Measurements from ENCODE around the gene ADAM15.

Gene ADAM15

DNA sequence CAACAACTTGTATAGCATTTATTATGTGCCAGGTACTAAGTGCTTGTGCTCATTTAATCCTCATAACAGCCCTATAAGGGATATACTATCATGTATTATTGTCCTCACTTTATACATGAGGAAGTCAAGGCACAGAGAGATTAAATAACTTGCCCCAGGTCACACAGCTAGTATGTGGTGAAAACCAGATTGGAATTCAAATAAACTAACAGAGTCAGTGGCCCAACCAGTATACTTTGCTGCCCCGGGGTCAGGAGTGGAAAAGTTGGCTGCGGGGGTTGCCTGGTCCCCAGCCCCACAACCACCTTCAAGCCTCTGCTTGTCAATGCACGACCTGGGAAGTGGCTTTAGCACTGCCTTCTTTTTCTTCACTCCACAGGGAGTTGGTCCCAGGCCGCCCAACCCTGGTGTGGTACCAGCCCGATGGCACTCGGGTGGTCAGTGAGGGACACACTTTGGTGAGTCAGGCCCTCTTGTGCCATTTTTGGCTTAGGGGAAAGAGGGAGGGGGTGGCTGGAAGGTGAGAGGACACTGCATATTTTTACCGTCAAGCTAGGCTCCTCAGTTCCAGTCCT is 2.5 kb downstream of the ADAM15 start:
- DNase-seq = no peak

DNA sequence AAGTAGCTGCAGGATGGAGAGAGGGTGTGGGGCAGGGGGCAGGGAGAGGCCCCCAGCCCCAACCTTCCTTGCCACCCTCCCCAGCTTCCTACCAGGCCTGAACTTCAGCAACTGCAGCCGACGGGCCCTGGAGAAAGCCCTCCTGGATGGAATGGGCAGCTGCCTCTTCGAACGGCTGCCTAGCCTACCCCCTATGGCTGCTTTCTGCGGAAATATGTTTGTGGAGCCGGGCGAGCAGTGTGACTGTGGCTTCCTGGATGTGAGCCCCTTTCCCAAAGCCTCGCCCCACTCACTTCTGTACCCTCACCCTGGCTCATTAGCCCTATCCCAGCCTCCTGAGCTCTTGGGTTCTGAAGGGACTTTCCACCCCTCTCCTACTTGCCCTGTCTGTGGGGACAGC is 6.0 kb downstream of the ADAM15 start:
- DNase-seq = no peak

DNA sequence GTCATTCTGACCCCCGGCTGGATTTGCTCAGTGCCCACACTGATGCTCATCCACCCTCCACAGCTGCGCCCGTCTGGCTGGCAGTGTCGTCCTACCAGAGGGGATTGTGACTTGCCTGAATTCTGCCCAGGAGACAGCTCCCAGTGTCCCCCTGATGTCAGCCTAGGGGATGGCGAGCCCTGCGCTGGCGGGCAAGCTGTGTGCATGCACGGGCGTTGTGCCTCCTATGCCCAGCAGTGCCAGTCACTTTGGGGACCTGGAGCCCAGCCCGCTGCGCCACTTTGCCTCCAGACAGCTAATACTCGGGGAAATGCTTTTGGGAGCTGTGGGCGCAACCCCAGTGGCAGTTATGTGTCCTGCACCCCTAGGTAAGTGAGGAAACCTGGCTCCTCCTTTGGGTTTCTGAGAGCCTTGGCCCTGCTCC is 6.7 kb downstream of the ADAM15 start:
- DNase-seq = no peak

- no peak for DNase-seq
Measured at GRCh38 chr1:155060736-155061135, 9.6 kb downstream of the ADAM15 start.

GRCh38 chr1:155061381-155062150 is 10.4 kb downstream of the ADAM15 start:
- DNase-seq = peak; percentile 65 to 76

DNA sequence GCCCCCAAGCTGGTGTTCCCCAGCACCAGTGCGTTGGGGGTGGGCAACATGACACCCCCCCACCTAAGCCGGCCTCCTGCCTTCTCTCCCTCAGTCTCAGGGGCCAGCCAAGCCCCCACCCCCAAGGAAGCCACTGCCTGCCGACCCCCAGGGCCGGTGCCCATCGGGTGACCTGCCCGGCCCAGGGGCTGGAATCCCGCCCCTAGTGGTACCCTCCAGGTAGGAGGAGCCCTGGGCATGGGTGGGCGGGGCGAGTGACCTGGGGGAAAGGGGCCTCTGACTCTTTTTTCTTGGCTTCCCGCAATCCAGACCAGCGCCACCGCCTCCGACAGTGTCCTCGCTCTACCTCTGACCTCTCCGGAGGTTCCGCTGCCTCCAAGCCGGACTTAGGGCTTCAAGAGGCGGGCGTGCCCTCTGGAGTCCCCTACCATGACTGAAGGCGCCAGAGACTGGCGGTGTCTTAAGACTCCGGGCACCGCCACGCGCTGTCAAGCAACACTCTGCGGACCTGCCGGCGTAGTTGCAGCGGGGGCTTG is 11.1 kb downstream of the ADAM15 start:
- no peak for DNase-seq

GRCh38 chr1:155062702-155063411 is 11.7 kb downstream of the ADAM15 start:
- DNase-seq = no peak

DNA sequence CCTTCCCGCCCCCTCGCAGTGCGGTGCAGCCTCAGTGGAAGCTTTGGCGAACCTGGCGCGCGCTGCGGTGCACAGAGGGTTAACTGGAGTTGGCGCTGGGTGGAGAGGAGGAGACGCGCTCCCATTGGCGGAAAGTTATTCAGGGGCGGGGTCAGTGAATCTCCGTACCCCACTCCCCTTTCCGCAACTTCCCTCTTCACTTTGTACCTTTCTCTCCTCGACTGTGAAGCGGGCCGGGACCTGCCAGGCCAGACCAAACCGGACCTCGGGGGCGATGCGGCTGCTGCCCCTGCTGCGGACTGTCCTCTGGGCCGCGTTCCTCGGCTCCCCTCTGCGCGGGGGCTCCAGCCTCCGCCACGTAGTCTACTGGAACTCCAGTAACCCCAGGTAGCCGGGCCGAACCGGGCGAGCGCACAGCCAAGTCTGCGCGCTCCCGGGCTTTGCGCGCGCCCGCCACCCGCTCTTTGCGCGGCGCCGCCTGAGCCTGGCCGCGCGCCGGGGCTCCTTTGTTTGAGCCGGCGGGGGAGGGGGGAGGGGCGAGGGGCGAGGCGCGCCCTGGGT is 12.5 kb downstream of the ADAM15 start, which contains the start of gene EFNA4:
Gene EFNA4, plus strand, starts transcription at position 191 of the 561 bp plus-strand sequence. Its CDS starts 84 bp downstream, at position 275.
- DNase-seq = peak; percentile 95 to 97

- peak; percentile 33 to 38 for DNase-seq
Measured at GRCh38 chr1:155064111-155064831, 13.2 kb downstream of the ADAM15 start.

GRCh38 chr1:155064832-155065429 is 13.8 kb downstream of the ADAM15 start:
- no peak for DNase-seq

DNA sequence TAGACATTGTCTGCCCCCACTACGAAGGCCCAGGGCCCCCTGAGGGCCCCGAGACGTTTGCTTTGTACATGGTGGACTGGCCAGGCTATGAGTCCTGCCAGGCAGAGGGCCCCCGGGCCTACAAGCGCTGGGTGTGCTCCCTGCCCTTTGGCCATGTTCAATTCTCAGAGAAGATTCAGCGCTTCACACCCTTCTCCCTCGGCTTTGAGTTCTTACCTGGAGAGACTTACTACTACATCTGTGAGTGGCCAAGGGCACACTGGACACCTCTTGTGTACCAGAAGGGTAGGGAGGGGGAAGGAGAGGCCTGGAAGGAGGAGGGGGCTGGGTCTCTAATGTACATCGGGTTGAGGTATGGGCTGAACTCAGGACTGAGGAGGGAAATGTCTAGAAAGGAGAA is 15.7 kb downstream of the ADAM15 start:
- DNase-seq = no peak

GRCh38 chr1:155068599-155068998 is 17.5 kb downstream of the ADAM15 start:
- no peak for DNase-seq

DNA sequence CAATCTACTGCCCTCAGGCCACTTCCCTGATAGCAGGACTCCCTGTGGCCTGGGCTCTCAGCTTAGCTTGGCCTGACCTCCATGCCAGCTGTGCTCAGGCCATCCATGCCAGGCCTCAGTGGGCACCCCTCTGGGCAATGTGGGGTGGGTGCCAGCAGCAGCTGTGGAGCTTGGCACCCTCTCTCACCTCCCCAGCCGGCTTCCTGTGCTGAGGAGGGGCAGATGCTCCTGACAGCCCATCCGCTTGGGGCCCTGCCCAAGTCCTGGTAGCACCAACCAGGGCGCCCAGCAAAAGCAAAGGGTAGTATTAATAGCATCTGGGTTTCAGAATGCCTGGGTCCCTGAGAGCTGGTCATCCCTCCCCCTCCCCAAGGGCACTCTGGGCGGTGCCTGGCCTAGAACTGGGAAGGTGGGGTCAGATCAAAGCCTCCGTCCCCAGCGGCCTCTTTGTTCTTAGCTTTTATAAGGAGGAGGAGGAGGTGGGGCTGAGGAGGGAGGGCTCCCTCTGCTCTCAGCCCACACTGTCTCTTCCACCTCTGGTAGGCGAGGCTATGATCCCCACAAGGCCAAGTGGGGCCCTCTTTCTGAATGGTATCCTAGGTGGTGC is 18.5 kb downstream of the ADAM15 start:
- DNase-seq = no peak

GRCh38 chr1:155070158-155070621 is 19.1 kb downstream of the ADAM15 start:
- DNase-seq = no peak

DNA sequence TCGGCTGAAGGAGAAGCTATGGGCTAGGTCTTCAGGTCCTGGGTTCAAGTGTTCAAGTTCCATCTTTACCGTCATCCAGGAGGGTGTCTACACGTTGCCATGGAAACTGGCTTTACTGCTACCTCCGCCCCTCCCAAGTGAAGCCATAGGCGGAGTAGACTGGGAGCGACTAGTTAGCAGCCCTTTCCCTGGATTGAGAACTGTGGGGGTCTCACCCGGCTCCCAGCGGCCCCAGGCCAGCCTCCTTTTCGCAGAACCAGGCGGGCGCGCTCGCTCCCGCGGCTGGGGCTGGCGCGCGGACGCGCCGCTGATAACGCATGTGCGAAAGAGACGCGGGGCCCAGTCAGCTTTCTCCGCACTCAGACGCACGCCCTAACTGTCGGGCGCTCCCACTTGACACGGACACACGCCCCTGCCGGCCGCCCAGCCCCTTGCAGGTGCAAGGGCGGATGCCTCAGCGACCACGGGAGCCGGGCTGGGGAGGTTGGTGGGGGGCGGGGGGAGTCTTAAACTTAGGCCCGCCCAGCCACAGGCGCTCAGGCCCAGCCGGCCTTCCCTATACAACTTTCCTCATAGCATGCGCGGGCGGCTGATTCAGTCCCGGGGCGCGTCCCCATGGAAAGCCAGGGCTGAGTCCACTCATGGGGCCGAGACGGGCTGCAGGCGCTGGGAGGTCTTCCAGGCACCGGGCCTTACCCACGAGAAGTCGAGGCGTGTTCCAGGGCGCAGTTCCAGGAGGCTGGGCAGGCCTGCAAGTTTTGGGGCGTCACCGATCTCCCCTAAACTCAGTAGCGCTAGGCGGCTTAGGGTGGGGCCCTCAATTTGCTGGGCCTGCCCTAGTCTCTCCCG is 19.8 kb downstream of the ADAM15 start:
- peak; percentile 48 to 50 for DNase-seq

DNA sequence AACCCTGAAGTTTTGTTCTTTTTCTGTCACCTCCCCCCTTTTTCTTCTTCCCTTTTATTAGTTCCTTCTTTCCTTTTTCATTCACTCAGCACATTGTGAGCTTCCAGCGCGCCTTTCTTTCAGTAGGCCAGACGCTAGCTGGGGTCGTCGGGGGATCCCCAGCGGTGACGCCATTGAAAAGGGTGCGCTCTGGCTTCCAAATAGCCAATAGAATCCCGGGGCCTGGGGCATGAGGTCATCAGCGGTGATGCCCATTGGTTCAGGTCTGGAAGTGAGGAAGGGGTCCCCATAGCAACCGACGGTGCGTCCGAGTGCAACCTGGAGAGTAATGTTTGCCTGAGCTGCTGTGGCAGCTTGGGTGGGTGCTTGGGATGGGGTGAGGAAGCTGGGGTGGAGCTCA is 20.6 kb downstream of the ADAM15 start:
- no peak for DNase-seq

- DNase-seq = no peak
Measured at GRCh38 chr1:155072531-155073289, 21.6 kb downstream of the ADAM15 start.

DNA sequence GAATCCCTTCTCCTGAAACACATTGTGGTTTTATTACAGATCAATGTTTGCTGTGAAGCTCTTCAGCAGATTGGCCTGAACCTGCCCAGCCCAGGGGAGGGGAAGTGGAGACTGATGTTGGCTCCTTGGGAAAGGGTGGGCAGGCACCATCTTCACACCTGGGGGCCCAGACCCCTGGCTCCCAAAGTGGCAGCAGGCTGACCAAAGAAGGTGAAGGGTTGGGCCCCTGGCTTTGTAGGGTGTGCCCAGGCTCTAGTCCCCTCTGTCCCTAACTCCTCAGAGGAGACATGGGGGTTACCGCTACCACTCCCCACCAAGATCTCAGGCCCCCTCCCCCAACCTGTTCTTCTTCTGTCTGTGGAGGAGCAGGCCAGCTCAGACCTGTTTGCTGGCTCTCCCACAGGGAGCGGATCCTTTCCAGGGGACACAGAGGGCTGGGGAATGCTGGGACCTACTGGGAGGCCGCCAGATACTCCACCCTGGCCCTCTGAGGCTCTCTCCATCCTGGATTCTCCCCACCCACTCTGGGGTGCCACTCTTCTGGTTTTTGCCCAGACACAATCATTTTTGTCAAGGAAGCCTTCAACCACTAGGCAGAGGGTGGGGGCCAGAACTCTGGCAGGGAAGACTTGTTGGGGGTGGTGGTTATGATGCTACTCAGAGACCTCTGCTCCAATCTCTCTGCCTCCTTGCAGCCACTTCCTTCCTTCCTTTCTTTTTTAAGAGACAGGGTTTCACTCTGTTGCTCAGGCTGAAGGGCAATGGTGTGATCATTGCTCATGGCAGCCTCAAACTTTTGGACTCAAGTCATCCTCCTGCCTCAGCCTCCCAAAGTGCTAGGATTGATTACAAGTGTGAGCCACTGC is 22.5 kb downstream of the ADAM15 start:
- peak; percentile 64 to 66 for DNase-seq

GRCh38 chr1:155075535-155075934 is 24.4 kb downstream of the ADAM15 start:
- no peak for DNase-seq

All from Kasumi-1 (cell line).